Thyroid gland (tissue), 4 donors: Measurements from ENCODE around the gene NUP50.

ENCODE experiments used
- POLR2A ChIP-seq, 2 donors: fragments of 450-650 bp; IDR thresholded peaks; one replicate each; pipeline ENCODE4 v1.6.1; 2017; ENCODE audit warnings: antibody characterized with exemption in 2 of 2, mild to moderate bottlenecking in 2 of 2, moderate library complexity in 1 of 2
- TF ChIP-seq, protein P1 (sequence below), 6 experiments: fragments of 200-600 bp in 3 of 6; fragments of 450-650 bp in 3 of 6; sonication (generic) in 3 of 6; IDR thresholded peaks; one replicate each; pipeline ENCODE4 v1.5.1; 2016 to 2019; ENCODE audit warnings: antibody characterized with exemption in 6 of 6, mild to moderate bottlenecking in 2 of 6, inconsistent platforms in 1 of 6, moderate library complexity in 1 of 6

DNA sequence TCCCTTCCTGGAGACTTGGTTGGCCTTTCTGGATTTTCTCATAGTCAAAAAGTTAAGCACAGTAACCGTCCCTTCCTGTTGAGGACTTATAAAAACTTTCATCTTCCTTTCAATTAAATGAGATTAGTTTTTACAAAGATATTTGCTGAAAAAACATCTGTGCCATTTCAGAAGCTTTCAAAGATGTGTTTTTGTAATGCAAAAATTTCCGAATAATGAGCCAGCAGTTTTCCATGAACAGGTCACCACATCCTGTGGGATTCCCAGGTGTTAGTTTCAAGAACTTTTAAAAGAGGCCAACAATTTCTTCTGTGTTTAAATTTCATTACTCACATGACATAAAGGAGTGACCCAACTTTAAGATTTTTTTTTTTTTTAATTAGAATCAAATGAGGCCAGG is 18.0 kb downstream of the NUP50 start:
- TF ChIP-seq, protein P1, sequence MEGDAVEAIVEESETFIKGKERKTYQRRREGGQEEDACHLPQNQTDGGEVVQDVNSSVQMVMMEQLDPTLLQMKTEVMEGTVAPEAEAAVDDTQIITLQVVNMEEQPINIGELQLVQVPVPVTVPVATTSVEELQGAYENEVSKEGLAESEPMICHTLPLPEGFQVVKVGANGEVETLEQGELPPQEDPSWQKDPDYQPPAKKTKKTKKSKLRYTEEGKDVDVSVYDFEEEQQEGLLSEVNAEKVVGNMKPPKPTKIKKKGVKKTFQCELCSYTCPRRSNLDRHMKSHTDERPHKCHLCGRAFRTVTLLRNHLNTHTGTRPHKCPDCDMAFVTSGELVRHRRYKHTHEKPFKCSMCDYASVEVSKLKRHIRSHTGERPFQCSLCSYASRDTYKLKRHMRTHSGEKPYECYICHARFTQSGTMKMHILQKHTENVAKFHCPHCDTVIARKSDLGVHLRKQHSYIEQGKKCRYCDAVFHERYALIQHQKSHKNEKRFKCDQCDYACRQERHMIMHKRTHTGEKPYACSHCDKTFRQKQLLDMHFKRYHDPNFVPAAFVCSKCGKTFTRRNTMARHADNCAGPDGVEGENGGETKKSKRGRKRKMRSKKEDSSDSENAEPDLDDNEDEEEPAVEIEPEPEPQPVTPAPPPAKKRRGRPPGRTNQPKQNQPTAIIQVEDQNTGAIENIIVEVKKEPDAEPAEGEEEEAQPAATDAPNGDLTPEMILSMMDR (IDR thresholded peaks at IDR 0.05): no peak
- TF ChIP-seq POLR2A (IDR thresholded peaks at IDR 0.05): no peak
